Nephron (organoid): ENCODE measurements around the gene SERPINF2.
"Not testable (repeated sequence)": the region's sequence is repeated elsewhere in the genome, so short reads cannot be mapped to it uniquely, and the experiment has no call there.

Experiments used
- H3K27ac Mint-ChIP-seq, 3 experiments: 2 replicates each; pipeline ENCODE4 v1.8.0; 2020; ENCODE audit warnings: mixed read lengths in 3 of 3, mild to moderate bottlenecking in 2 of 3, moderate library complexity in 1 of 3
- H3K27me3 Mint-ChIP-seq: 2 replicates; pipeline ENCODE4 v1.8.0; 2021; ENCODE audit warnings: low read depth, mild to moderate bottlenecking, moderate library complexity, mixed read lengths
- H3K36me3 Mint-ChIP-seq: 2 replicates; pipeline ENCODE4 v1.8.0; 2020; ENCODE audit warnings: low read depth, mixed read lengths
- H3K4me1 Mint-ChIP-seq: 2 replicates; pipeline ENCODE4 v1.8.0; 2020; ENCODE audit warnings: mixed read lengths
- H3K4me3 Mint-ChIP-seq, 3 experiments: 2 replicates each; pipeline ENCODE4 v1.8.0; 2020; ENCODE audit warnings: mild to moderate bottlenecking in 3 of 3, mixed read lengths in 3 of 3, moderate library complexity in 2 of 3
- H3K9me3 Mint-ChIP-seq: 2 replicates; pipeline ENCODE4 v1.8.0; 2020; ENCODE audit warnings: mixed read lengths
- TF ChIP-seq, protein P1 (sequence below), 3 experiments: fragments of 200-600 bp; sonication (generic); IDR thresholded peaks; one replicate each; pipeline ENCODE4 v1.5.0; 2021; ENCODE audit warnings: antibody characterized with exemption in 3 of 3; ENCODE audit not compliant: unreplicated experiment in 3 of 3

The SERPINF2 gene

DNA sequence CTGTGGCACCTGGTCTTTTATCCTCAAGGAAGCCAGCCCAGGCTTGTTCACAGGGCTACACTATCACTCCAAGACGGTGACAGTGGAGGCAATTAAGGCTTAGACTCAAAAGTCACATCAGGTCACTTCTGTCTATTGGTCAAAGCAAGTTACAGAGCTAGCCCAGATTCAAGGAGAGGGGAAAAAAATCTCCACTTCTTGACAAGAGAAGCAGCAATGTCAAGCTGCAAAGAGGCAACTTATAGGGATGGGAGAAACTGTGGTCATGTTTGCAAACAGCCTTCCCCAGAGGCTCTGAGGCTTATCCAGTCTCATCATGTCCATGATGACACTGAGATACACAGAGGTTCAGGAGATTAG, 50.8 kb downstream of the SERPINF2 start:
- Mint-ChIP-seq H3K27me3 (no peaks in the 10 kb centered on the region), H3K27ac (no peak overlapping the region), H3K4me1 (peaks cover 10% of the 10 kb centered on the region), H3K4me3 (no peak overlapping the region), H3K9me3 (no peaks in the 10 kb centered on the region), H3K36me3 (peaks cover 22% of the 10 kb centered on the region)
- TF ChIP-seq, protein P1, sequence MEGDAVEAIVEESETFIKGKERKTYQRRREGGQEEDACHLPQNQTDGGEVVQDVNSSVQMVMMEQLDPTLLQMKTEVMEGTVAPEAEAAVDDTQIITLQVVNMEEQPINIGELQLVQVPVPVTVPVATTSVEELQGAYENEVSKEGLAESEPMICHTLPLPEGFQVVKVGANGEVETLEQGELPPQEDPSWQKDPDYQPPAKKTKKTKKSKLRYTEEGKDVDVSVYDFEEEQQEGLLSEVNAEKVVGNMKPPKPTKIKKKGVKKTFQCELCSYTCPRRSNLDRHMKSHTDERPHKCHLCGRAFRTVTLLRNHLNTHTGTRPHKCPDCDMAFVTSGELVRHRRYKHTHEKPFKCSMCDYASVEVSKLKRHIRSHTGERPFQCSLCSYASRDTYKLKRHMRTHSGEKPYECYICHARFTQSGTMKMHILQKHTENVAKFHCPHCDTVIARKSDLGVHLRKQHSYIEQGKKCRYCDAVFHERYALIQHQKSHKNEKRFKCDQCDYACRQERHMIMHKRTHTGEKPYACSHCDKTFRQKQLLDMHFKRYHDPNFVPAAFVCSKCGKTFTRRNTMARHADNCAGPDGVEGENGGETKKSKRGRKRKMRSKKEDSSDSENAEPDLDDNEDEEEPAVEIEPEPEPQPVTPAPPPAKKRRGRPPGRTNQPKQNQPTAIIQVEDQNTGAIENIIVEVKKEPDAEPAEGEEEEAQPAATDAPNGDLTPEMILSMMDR (IDR thresholded peaks at IDR 0.05; ENCODE audit: unreplicated experiment in 3 of 3): no peak

DNA sequence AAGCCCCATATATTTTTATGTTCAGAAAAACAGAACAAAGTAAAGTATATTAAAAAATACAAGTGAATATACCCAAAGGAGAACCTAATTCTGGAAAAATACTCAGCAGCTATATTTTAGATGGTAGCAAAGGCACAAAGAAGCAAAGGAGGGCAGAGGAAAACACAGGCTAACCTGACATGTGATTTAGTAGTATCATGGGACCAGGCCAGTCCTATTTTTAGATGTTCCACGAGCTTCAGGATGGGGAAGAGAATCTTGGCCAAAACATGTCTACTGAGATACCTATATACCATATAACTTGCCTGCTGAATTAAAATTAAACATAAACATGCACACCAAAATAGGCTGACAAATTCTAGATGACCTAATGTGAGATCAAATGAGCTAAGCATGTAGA, 54.1 kb downstream of the SERPINF2 start:
- peaks cover 29% of the 10 kb centered on the region for H3K36me3 Mint-ChIP-seq
- H3K27me3 Mint-ChIP-seq: no peaks in the 10 kb centered on the region
- TF ChIP-seq, protein P1 (IDR thresholded peaks at IDR 0.05; ENCODE audit: unreplicated experiment in 3 of 3): no peak
- no peak overlapping the region for H3K4me3 Mint-ChIP-seq
- peak overlapping the region; percentile 5 to 43 (median 41) for H3K27ac Mint-ChIP-seq
- H3K4me1 Mint-ChIP-seq: peaks cover 10% of the 10 kb centered on the region
- no peaks in the 10 kb centered on the region for H3K9me3 Mint-ChIP-seq

DNA sequence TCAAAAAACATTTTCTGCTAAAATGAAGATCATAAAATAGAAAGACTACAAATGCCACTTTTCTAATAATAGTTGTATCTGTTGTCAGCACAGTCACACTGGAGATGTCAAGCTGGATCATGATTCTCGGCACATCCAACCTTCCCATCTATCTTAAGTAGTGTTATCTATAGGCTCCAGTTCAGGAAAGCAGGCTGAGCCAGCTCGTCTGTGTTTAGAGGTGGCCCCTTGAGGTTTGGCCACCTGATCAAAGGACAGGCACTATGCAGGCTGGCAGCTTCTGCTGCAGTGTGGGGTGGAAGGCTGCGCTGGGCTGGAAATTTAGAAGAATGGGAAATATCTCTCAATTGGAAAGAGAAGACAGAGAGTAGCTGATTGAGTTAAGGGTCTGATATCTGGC, 54.7 kb downstream of the SERPINF2 start:
- peaks cover 29% of the 10 kb centered on the region for H3K36me3 Mint-ChIP-seq
- no peaks in the 10 kb centered on the region for H3K27me3 Mint-ChIP-seq
- peak overlapping the region; percentile 43 to 74 (median 45) for H3K27ac Mint-ChIP-seq
- TF ChIP-seq, protein P1 (IDR thresholded peaks at IDR 0.05; ENCODE audit: unreplicated experiment in 3 of 3): no peak
- H3K4me1 Mint-ChIP-seq: peaks cover 10% of the 10 kb centered on the region
- H3K9me3 Mint-ChIP-seq: no peaks in the 10 kb centered on the region
- H3K4me3 Mint-ChIP-seq: no peak overlapping the region

DNA sequence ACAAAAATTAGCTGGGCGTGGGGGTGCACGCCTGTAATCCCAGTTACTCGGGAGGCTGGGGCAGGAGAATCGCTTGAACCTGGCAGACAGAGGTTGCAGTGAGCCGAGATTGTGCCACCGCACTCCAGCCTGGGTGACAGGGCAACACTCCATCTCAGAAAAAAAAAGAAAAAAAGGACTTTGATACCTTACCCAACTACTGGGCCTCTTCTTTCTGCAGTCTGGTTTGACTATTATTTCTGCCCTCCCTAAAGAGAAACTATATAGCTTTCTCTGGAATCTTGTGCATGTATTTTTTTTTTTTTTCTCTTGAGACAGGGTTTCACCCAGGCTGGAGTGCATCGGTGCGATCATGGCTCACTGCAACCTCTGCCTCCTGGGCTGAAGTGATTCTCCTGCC, 55.2 kb downstream of the SERPINF2 start:
- not testable (repeated sequence) for H3K4me1 Mint-ChIP-seq, H3K27me3 Mint-ChIP-seq, H3K4me3 Mint-ChIP-seq, H3K9me3 Mint-ChIP-seq, H3K27ac Mint-ChIP-seq
- H3K36me3 Mint-ChIP-seq: peaks cover 30% of the 10 kb centered on the region

DNA sequence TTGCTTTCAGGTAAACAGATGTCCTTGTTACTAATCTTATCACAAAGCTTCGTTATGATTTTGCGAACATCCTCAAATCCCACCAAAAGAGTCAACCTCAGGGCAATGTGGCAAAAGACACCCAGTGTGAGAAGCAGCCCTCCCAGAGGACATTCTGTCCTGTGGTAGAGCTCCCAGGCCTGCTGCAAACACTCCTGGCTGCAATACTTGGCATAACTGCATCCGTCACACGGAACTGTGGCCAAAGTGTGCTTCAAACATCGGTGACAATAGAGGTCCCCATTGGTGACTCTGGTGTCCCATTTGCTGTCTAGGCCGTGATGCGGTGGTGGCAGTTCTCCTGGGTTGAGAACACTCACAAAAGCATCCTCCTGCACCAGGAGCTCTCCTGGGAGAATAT, 57.6 kb downstream of the SERPINF2 start:
- Mint-ChIP-seq H3K4me3 (no peak overlapping the region), H3K27me3 (no peaks in the 10 kb centered on the region), H3K27ac (no peak overlapping the region), H3K36me3 (peaks cover 35% of the 10 kb centered on the region), H3K9me3 (no peaks in the 10 kb centered on the region), H3K4me1 (peaks cover 10% of the 10 kb centered on the region)
- TF ChIP-seq, protein P1 (IDR thresholded peaks at IDR 0.05; ENCODE audit: unreplicated experiment in 3 of 3): no peak

DNA sequence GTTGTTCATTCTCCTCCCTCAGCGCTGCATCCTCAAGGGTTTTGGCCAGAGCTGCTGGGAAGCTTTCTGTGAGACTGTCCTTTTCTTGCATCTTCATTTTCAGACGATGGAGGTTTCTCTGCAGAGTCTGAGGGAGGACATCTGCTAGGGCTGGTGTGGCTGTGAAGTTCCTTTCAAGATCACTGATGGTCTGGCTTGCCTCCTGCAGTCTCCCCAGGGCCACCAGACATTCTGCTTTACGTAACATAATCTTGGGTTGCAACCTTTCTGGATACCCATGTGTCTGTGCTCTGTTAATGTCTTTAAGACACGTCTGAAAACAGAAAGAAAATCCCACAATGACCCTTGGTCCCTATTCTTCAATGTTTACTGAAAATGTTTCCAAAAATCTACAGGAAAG, 58.0 kb downstream of the SERPINF2 start:
- H3K27me3 Mint-ChIP-seq: no peaks in the 10 kb centered on the region
- no peak overlapping the region for H3K27ac Mint-ChIP-seq
- H3K4me3 Mint-ChIP-seq: no peak overlapping the region
- peaks cover 10% of the 10 kb centered on the region for H3K4me1 Mint-ChIP-seq
- H3K36me3 Mint-ChIP-seq: peaks cover 35% of the 10 kb centered on the region
- H3K9me3 Mint-ChIP-seq: no peaks in the 10 kb centered on the region
- TF ChIP-seq, protein P1 (IDR thresholded peaks at IDR 0.05; ENCODE audit: unreplicated experiment in 3 of 3): no peak
